ENCODE measurements around the gene PTPN23.

The PTPN23 gene

DNA sequence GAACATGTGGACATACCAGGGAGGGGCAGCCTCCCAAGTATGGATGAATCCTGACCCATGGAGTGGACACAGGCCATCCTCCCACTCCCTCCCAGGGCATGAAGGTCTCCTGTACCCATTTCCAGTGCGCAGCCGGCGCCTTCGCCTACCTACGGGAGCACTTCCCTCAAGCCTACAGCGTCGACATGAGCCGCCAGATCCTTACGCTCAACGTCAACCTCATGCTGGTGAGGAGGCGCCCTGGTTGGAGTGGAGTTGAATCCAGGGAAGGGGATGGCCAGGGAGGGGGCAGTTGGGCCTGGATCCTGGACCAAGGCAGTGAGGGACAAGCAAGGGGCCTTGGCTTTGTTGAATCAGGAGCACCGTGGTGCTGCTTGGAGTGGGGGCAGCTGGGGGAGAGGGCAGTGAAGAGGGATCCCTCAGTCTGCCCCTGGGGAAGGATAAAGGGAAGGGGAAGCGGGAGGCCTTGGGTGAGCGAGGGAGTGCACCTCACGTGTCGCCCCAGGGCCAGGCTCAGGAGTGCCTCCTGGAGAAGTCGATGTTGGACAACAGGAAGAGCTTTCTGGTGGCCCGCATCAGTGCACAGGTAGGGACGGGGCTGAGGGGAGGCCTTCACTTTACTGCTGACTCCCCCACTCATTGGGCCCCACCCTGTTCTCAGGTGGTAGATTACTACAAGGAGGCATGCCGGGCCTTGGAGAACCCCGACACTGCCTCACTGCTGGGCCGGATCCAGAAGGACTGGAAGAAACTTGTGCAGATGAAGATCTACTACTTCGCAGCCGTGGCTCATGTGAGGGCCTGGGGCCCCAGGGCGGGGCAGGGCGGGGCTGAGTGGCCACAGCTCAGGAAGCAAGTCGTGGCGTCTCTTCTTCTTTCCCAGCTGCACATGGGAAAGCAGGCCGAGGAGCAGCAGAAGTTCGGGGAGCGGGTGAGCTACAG lies 25.3 kb downstream of the PTPN23 start:
- DNase-seq (ENCODE audit: low read depth in 2 of 2): no peak

DNA sequence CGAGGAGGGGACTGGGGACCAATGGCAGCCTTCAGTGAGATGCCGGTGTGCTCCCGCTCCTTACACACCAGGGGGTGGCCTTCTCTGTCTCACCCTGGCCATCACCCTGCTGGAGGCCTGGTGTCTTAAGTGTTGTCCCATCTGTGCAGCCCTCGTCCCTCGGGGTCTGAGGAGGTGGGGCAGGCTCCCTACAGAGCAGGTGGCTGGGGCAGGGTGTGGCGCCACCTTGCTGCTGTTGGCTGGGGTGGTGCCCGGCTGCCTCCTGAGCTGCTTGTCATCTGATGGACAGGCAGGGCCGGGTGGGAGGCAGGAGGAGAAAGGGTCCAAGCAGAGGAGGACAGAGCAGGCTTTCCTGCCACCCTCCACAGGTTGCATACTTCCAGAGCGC lies 25.9 kb downstream of the PTPN23 start:
- DNase-seq (ENCODE audit: low read depth in 2 of 2): no peak

DNA sequence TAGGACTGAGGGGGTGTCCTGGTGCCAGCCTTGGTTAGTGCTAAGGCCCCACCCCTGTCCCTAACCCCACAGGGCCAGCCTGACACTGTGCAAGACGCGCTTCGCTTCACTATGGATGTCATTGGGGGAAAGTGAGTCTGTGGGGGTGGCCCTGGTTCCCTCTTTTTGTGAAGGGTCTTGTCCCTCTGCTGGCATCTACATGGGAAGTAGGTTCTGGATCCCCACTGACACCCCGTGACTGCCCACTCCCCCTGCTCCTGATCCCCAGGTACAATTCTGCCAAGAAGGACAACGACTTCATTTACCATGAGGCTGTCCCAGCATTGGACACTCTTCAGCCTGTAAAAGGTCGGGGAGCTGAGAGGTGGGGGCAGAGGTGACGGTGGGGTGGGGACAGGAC lies 26.4 kb downstream of the PTPN23 start:
- DNase-seq (ENCODE audit: low read depth in 2 of 2): no peak

DNA sequence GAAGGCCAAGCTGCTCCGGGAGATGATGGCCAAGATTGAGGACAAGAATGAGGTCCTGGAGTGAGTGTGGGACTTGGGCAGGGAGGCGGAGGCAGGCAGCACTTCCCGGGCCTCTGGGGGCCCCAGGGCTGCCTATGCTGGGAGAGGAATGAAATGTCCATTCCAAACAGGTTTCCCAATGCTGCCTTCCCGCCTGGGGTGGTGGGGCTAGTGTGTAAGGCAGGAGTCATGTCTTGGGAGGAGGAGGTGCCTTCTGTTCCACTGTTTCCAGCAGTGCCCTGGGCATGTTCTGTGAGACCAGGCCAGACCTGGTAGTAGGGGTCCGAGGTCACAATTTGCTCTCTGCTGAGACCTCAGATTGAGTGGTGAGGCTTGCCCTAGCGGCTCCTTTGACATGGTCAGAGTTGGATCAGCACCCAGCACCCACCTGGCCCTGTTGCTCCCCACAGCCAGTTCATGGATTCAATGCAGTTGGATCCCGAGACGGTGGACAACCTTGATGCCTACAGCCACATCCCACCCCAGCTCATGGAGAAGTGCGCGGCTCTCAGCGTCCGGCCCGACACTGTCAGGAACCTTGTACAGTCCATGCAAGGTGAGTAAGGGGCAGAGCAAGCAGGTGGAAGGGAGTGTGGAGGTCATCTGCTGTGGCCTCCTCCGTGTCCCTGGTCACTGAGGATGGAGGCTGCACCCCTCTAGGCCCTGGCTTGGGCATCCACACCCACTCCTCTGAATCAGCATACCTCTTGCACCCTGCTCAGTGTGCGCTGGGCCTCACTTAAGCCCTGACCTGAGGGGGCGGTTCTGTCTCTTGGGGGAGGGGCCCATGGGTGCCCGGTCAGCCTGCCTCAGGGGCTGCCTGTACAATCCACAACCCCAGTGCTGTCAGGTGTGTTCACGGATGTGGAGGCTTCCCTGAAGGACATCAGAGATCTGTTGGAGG lies 27.3 kb downstream of the PTPN23 start:
- DNase-seq (ENCODE audit: low read depth in 2 of 2): no peak

DNA sequence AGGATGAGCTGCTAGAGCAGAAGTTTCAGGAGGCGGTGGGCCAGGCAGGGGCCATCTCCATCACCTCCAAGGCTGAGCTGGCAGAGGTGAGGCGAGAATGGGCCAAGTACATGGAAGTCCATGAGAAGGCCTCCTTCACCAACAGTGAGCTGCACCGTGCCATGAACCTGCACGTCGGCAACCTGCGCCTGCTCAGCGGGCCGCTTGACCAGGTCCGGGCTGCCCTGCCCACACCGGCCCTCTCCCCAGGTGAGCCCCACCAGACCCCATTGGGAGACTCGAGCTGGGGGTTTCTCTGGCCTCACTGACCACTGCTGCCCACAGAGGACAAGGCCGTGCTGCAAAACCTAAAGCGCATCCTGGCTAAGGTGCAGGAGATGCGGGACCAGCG lies 28.0 kb downstream of the PTPN23 start:
- no peak for DNase-seq (ENCODE audit: low read depth in 2 of 2)

DNA sequence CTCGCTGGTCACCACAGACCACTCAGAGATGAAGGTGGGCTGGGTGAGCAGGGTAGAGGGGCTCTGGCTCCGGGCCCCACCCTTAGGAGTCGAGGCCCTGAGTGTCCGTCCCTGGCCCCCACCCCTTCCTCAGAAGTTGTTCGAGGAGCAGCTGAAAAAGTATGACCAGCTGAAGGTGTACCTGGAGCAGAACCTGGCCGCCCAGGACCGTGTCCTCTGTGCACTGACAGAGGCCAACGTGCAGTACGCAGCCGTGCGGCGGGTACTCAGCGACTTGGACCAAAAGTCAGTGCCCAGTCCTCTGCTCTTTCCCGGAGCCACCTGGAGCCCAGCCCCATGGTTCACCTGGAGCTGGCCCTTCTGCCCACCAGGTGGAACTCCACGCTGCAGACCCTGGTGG lies 28.5 kb downstream of the PTPN23 start:
- no peak for DNase-seq (ENCODE audit: low read depth in 2 of 2)

DNA sequence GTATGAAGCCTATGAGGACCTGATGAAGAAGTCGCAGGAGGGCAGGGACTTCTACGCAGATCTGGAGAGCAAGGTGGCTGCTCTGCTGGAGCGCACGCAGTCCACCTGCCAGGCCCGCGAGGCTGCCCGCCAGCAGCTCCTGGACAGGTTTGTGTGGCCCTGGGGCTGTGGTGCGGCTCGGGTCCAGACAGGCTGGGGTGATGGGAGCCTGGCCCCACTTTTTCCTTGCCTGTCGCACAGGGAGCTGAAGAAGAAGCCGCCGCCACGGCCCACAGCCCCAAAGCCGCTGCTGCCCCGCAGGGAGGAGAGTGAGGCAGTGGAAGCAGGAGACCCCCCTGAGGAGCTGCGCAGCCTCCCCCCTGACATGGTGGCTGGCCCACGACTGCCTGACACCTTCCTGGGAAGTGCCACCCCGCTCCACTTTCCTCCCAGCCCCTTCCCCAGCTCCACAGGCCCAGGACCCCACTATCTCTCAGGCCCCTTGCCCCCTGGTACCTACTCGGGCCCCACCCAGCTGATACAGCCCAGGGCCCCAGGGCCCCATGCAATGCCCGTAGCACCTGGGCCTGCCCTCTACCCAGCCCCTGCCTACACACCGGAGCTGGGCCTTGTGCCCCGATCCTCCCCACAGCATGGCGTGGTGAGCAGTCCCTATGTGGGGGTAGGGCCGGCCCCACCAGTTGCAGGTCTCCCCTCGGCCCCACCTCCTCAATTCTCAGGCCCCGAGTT lies 29.0 kb downstream of the PTPN23 start:
- no peak for DNase-seq (ENCODE audit: low read depth in 2 of 2)

DNA sequence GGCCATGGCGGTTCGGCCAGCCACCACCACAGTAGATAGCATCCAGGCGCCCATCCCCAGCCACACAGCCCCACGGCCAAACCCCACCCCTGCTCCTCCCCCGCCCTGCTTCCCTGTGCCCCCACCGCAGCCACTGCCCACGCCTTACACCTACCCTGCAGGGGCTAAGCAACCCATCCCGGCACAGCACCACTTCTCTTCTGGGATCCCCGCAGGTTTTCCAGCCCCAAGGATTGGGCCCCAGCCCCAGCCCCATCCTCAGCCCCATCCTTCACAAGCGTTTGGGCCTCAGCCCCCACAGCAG lies 29.5 kb downstream of the PTPN23 start:
- no peak for DNase-seq (ENCODE audit: low read depth in 2 of 2)

DNA sequence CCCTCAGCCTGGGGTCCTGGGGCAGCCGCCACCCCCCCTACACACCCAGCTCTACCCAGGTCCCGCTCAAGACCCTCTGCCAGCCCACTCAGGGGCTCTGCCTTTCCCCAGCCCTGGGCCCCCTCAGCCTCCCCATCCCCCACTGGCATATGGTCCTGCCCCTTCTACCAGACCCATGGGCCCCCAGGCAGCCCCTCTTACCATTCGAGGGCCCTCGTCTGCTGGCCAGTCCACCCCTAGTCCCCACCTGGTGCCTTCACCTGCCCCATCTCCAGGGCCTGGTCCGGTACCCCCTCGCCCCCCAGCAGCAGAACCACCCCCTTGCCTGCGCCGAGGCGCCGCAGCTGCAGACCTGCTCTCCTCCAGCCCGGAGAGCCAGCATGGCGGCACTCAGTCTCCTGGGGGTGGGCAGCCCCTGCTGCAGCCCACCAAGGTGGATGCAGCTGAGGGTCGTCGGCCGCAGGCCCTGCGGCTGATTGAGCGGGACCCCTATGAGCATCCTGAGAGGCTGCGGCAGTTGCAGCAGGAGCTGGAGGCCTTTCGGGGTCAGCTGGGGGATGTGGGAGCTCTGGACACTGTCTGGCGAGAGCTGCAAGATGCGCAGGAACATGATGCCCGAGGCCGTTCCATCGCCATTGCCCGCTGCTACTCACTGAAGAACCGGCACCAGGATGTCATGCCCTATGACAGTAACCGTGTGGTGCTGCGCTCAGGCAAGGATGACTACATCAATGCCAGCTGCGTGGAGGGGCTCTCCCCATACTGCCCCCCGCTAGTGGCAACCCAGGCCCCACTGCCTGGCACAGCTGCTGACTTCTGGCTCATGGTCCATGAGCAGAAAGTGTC lies 30.2 kb downstream of the PTPN23 start:
- DNase-seq (ENCODE audit: low read depth in 2 of 2): no peak

DNA sequence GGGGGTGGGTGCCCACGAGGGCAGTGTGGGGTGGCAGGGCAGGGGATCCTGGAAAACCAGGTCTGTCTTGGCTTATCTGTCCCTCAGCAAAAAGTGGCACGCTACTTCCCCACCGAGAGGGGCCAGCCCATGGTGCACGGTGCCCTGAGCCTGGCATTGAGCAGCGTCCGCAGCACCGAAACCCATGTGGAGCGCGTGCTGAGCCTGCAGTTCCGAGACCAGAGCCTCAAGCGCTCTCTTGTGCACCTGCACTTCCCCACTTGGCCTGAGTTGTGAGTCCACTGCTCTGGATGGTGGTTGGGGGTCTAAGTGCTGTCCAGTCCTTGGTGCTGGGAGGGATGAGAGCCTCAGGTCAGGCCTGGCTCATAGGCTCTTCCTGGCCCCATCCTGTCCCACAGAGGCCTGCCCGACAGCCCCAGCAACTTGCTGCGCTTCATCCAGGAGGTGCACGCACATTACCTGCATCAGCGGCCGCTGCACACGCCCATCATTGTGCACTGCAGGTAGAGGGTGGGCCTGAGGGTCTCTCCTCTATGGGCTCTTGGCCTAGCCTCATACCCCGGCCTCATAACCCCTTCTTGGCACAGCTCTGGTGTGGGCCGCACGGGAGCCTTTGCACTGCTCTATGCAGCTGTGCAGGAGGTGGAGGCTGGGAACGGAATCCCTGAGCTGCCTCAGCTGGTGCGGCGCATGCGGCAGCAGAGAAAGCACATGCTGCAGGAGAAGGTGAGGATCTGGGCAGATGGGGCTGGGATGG lies 31.1 kb downstream of the PTPN23 start:
- no peak for DNase-seq (ENCODE audit: low read depth in 2 of 2)

DNA sequence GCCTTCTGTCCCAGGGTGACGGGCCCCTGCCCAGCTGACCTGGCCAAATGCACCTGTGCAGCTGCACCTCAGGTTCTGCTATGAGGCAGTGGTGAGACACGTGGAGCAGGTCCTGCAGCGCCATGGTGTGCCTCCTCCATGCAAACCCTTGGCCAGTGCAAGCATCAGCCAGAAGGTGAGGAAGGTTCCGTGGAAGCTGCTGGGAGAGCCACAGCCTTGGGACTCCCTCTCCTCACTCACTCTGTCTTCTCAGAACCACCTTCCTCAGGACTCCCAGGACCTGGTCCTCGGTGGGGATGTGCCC lies 31.6 kb downstream of the PTPN23 start:
- no peak for DNase-seq (ENCODE audit: low read depth in 2 of 2)

DNA sequence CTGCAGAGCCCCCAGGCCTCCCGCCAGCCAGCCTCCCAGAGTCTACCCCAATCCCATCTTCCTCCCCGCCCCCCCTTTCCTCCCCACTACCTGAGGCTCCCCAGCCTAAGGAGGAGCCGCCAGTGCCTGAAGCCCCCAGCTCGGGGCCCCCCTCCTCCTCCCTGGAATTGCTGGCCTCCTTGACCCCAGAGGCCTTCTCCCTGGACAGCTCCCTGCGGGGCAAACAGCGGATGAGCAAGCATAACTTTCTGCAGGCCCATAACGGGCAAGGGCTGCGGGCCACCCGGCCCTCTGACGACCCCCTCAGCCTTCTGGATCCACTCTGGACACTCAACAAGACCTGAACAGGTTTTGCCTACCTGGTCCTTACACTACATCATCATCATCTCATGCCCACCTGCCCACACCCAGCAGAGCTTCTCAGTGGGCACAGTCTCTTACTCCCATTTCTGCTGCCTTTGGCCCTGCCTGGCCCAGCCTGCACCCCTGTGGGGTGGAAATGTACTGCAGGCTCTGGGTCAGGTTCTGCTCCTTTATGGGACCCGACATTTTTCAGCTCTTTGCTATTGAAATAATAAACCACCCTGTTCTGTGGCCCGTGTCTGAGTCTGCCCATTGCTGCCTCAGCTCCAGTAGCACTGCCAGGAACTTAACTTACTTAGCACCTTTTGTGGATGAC lies 32.2 kb downstream of the PTPN23 start:
- no peak for DNase-seq (ENCODE audit: low read depth in 2 of 2)

DNA sequence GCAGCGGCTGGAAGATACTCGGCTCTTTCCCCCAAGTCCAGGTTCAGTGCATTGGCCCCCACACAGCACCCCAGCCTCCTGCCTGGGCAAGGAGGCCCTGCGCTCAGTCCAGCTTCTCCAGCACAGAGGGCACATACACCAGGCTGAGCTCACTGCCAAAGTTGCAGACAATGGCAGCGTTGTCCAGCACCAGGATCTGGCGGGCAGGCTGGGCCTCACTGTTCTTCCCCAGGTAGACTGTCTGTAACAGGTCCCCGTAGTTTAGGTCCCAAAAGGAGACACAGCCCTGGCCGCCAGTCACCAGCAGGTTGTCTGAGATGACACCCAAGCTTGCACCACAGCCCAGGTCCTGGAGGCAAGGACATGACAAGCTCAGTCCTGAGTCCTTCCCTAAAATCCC lies 32.9 kb downstream of the PTPN23 start:
- no peak for DNase-seq (ENCODE audit: low read depth in 2 of 2)

DNA sequence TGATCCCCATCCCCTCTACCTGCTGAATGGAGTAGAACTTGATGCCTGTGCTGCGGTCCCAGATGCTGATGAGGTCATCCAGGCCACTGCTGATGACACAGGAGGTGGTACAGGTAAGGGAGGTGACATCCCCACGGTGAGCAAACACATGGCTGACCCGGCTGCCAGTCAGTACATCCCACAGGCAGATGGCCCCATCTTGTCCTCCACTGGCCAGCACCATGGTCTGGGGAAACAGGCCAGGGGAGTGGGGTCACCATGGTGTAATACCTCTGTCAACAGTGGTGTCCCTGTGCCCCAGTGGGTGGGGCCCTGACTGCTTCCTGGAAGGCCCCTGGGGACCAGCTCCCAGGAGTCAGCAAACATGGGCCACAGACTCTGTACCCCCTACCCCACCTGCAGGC lies 33.3 kb downstream of the PTPN23 start:
- DNase-seq (ENCODE audit: low read depth in 2 of 2): no peak

DNA sequence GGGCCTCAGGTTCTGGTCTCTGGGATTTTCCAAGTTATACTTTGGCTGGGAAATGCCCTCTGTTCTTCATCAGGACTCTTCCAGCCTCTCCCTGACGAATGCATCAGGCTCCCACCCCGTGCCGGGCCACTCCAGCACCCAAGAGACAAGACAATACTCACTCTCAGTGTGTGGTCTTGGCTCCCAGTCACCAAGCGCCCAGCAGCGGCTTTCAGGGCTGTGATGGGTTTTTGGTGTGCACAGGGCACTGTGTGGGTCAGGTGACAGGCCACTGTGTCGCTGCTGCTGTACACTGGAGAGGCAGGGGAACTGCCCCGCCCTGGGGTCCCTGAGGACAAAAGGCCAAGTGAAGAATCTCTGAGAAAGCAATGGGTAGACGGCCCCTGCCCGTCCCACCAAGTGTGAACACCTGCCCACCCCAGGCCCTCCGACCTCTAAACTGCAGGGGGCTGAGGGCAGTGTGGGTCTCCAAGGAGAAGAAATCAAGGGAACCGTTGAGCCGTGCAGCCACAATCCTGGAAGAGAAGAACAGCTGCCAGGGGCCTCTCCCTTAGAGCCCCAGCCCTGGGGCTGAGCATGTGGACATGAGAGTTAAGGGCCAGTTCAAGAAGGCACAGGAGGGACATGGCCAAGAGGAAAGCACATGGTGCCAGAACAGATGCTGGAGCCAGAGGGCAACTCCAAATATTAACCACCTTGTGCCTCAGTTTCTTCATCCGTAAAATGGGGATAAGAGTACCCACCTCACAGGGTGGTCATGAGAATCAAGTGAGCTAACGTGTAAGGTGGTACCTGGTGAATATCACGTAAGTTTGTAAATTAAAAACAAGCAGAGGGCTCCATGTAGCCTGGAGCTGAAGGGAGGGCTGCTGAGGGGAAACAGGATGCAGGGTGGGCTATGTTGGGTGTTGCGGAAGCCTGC lies 34.1 kb downstream of the PTPN23 start:
- DNase-seq (ENCODE audit: low read depth in 2 of 2): no peak

DNA sequence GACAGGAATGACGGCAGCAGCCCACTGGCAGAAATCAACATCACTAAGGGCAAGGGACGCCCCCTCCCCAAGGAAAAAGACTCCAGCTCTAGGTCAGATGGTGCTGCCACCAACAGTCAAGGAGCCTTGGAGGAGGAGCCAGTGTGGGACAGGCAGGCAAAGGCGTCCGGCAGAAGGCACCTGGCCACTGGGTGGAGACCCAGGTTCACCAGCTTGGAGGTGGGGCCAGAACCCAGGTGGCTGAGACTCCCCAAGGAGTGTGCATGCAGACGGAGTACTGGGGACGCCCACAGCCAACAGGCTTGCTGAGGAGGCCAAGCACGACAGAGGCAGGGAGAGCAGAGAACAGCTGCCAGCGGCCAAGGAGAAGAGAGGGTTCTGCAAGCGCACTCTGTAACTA lies 35.2 kb downstream of the PTPN23 start:
- DNase-seq (ENCODE audit: low read depth in 2 of 2): no peak

DNA sequence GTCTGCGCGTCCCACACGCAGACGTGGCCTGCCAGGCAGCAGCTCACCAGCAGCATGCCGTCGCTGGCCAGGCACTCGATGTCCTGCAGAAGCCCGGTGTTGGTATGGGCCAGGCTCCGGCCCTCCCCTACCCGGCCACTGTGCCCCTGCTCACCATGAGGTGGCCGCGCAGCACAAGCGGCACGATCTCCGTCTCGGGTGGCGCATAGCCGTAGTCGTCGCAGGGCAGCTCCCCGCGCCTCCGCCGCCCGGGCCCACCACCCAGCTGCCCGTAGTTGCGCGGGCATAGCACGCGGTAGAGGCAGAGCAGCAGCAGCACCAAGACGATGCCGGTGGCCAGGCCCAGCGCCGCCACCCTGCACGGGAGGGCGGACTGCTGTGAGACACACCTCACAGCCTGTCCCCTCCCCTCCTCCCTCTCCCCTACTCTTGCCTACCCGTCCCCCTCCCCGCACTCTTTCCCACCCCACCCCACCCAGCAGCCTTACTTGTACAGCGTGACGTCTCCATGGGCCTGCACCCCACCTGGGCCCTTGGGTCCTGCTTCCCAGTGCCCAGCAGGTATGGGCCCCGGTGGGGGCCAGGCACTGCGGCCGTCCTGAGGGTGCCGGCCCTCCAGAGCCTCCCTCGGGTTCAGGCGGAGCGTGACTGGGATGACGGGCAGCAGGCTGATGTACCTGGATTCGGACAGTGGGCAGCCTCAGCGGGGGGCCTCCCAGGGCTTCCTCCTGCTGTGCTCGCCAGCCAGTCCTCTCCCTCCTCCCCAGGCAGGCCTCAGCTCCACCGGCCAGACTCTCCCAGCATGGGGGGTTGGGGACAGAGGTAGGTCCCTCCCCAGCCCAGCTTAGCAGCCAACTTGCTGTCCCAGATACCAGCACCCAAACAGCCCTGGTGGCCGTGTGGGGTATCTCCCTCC lies 37.6 kb downstream of the PTPN23 start:
- no peak for DNase-seq (ENCODE audit: low read depth in 2 of 2)
